Activated CD4-positive, alpha-beta T cell treated with anti-CD3 and anti-CD28 coated beads, Interleukin-2, Interleukin-6, amounts not matched to agents 100 ng/mL and 50 ng/mL, durations not matched to agents 16 hours and 8 hours (primary cell): Measurements from ENCODE around the gene ZFC3H1.
"Not testable (repeated sequence)": the region's sequence is repeated elsewhere in the genome, so short reads cannot be mapped to it uniquely, and the experiment has no call there.

Experiments
- DNase-seq: peaks from one replicate; pipeline ENCODE4 v3.0.0-alpha.2; 2020

Gene ZFC3H1

GRCh38 chr12:71663561-71664410 is at the start of gene ZFC3H1, which contains the start of gene THAP2:
ZFC3H1 (minus strand) TSS chr12:71663848; CDS start chr12:71663610, 238 bp downstream.
THAP2 (plus strand) TSS chr12:71664301; CDS start chr12:71664510, 209 bp downstream.
- peak; percentile 97 for DNase-seq

- DNase-seq = peak; percentile 12
These were observed 46.9 kb upstream of the ZFC3H1 start for GRCh38 chr12:71710276-71711125.

- no peak for DNase-seq
These were observed 45.0 kb upstream of the ZFC3H1 start for GRCh38 chr12:71708658-71709057.

- DNase-seq = no peak
These were observed 41.3 kb upstream of the ZFC3H1 start for GRCh38 chr12:71704920-71705319.

- DNase-seq = no peak
These were observed 39.6 kb upstream of the ZFC3H1 start for GRCh38 chr12:71703206-71703605.

- DNase-seq = no peak
These were observed 38.9 kb upstream of the ZFC3H1 start for GRCh38 chr12:71702590-71702989.

- DNase-seq = not testable (repeated sequence)
These were observed 38.5 kb upstream of the ZFC3H1 start for GRCh38 chr12:71702181-71702580.

GRCh38 chr12:71695782-71696181 is 32.1 kb upstream of the ZFC3H1 start:
- DNase-seq = no peak

GRCh38 chr12:71694099-71694820 is 30.6 kb upstream of the ZFC3H1 start:
- DNase-seq = no peak

GRCh38 chr12:71693651-71694050 is 30.0 kb upstream of the ZFC3H1 start:
- not testable (repeated sequence) for DNase-seq

GRCh38 chr12:71693126-71693525 is 29.5 kb upstream of the ZFC3H1 start:
- DNase-seq = no peak

- DNase-seq = no peak
These were observed 28.0 kb upstream of the ZFC3H1 start for GRCh38 chr12:71691504-71692129.

GRCh38 chr12:71688961-71689570 is 25.4 kb upstream of the ZFC3H1 start:
- no peak for DNase-seq

GRCh38 chr12:71687172-71687571 is 23.5 kb upstream of the ZFC3H1 start:
- DNase-seq = not testable (repeated sequence)

- DNase-seq = no peak
These were observed 23.0 kb upstream of the ZFC3H1 start for GRCh38 chr12:71686658-71687025.

- DNase-seq = peak; percentile 90
These were observed 22.4 kb upstream of the ZFC3H1 start, which contains the start of gene TMEM19 for GRCh38 chr12:71685914-71686657. TMEM19 (plus strand) TSS chr12:71686082; CDS start chr12:71686681, 599 bp downstream.

GRCh38 chr12:71685312-71685906 is 21.8 kb upstream of the ZFC3H1 start:
- DNase-seq = no peak

GRCh38 chr12:71684081-71684480 is 20.4 kb upstream of the ZFC3H1 start:
- peak; percentile 34 for DNase-seq

GRCh38 chr12:71683633-71684032 is 20.0 kb upstream of the ZFC3H1 start:
- DNase-seq = no peak

- DNase-seq = no peak
These were observed 18.8 kb upstream of the ZFC3H1 start for GRCh38 chr12:71682466-71682865.

GRCh38 chr12:71671816-71672215 is 8.2 kb upstream of the ZFC3H1 start:
- no peak for DNase-seq
